HG03342 (cell line): ENCODE data around the gene REST.
"Not testable (repeated sequence)": the region's sequence is repeated elsewhere in the genome, so short reads cannot be mapped to it uniquely, and the experiment has no call there.

Experiments
- ATAC-seq: cut with Tn5 transposase; IDR thresholded peaks from one replicate; pipeline ENCODE4 v1.9.1; 2021; ENCODE audit warnings: mild to moderate bottlenecking, moderate library complexity; ENCODE audit not compliant: unreplicated experiment

REST gene

GRCh38 chr4:56907489-56908205 lies at the start of gene REST:
Gene REST, plus strand, starts transcription at chr4:56907900. Its CDS starts 2,739 bp downstream, at chr4:56910639.
- ATAC-seq: peak; percentile 48

GRCh38 chr4:56859841-56860240 lies 47.9 kb upstream of the REST start:
- peak; percentile 66 for ATAC-seq

GRCh38 chr4:56860781-56861180 lies 46.9 kb upstream of the REST start:
- no peak for ATAC-seq

- ATAC-seq: no peak
Measured at GRCh38 chr4:56861360-56861759, 46.3 kb upstream of the REST start.

- no peak for ATAC-seq
Measured at GRCh38 chr4:56863441-56864139, 44.1 kb upstream of the REST start.

GRCh38 chr4:56870946-56871345 lies 36.8 kb upstream of the REST start:
- no peak for ATAC-seq

- ATAC-seq: no peak
Measured at GRCh38 chr4:56871371-56871866, 36.3 kb upstream of the REST start.

GRCh38 chr4:56874166-56874565 lies 33.5 kb upstream of the REST start:
- ATAC-seq: no peak

GRCh38 chr4:56874923-56875322 lies 32.8 kb upstream of the REST start:
- ATAC-seq: no peak

- no peak for ATAC-seq
Measured at GRCh38 chr4:56876264-56876663, 31.4 kb upstream of the REST start.

- no peak for ATAC-seq
Measured at GRCh38 chr4:56879996-56880395, 27.7 kb upstream of the REST start.

- ATAC-seq: no peak
Measured at GRCh38 chr4:56880572-56880971, 27.1 kb upstream of the REST start.

GRCh38 chr4:56884511-56884910 lies 23.2 kb upstream of the REST start:
- ATAC-seq: not testable (repeated sequence)

- no peak for ATAC-seq
Measured at GRCh38 chr4:56892691-56893090, 15.0 kb upstream of the REST start.

- ATAC-seq: not testable (repeated sequence)
Measured at GRCh38 chr4:56897842-56898241, 9.9 kb upstream of the REST start.

- not testable (repeated sequence) for ATAC-seq
Measured at GRCh38 chr4:56900186-56900585, 7.5 kb upstream of the REST start.

GRCh38 chr4:56902703-56903102 lies 5.0 kb upstream of the REST start:
- no peak for ATAC-seq

- no peak for ATAC-seq
Measured at GRCh38 chr4:56905796-56906195, 1.9 kb upstream of the REST start.

GRCh38 chr4:56906489-56907393 lies 959 bp upstream of the REST start:
- ATAC-seq: no peak

- peak; percentile 53 for ATAC-seq
Measured at GRCh38 chr4:56908206-56909085, 746 bp downstream of the REST start.
